K562 (cell line): Measurements from ENCODE around the gene PPM1F. TPM values are rescaled to one million over a fixed set of nuclear protein-coding genes. Genes with fewer than 3 reads are reported as not detected.

Experiments used
- ATF3 ChIP-seq, 2 experiments: fragments of 450-650 bp in 1 of 2; sonication (generic) in 1 of 2; formaldehyde crosslinking in 1 of 2; IDR thresholded peaks in 1 of 2; conservative IDR thresholded peaks in 1 of 2; 2 replicates each; pipeline versions ENCODE4 v1.6.1 to v1.8.1; 2016 to 2023; ENCODE audit warnings: mild to moderate bottlenecking in 2 of 2, moderate library complexity in 2 of 2, inconsistent platforms in 1 of 2, missing genetic modification reagents in 1 of 2
- BMI1 ChIP-seq: fragments of 150-350 bp; IDR thresholded peaks from 2 replicates; pipeline ENCODE4 v1.6.1; 2014; ENCODE audit warnings: low read length
- CSDE1 ChIP-seq, 2 experiments: fragments of 450-650 bp; IDR thresholded peaks; 2 replicates each; pipeline ENCODE4 v1.6.1; 2016; ENCODE audit warnings: mild to moderate bottlenecking in 1 of 2
- ELF1 ChIP-seq: fragments of 200-800 bp; sonication (Bioruptor generic); IDR thresholded peaks from 2 replicates; pipeline ENCODE4 v1.6.1; 2016; ENCODE audit warnings: missing genetic modification characterization, missing compliant biosample characterization
- ESRRA ChIP-seq: fragments of 450-650 bp; IDR thresholded peaks from 2 replicates; pipeline ENCODE4 v1.6.1; 2014; ENCODE audit warnings: low read depth, mild to moderate bottlenecking, moderate library complexity, borderline replicate concordance
- ID3 ChIP-seq, 2 experiments: fragments of 250-450 bp in 1 of 2; fragments of 450-650 bp in 1 of 2; sonication (Bioruptor Pico) in 1 of 2; IDR thresholded peaks; 2 replicates each; pipeline versions ENCODE4 v1.6.1 to v1.8.0; 2016 to 2021; ENCODE audit warnings: mild to moderate bottlenecking in 2 of 2, moderate library complexity in 2 of 2, missing compliant biosample characterization in 1 of 2, missing genetic modification characterization in 1 of 2
- PHF20 ChIP-seq: fragments of 450-650 bp; IDR thresholded peaks from 2 replicates; pipeline ENCODE4 v1.6.1; 2018; ENCODE audit not compliant: partially characterized antibody
- RBBP5 ChIP-seq: fragments of 200-600 bp; sonication (generic); IDR thresholded peaks from 2 replicates; pipeline ENCODE4 v1.6.1; 2012; ENCODE audit warnings: borderline replicate concordance, mild to moderate bottlenecking, low read length, control low read depth, inconsistent platforms; ENCODE audit not compliant: insufficient read depth, poor library complexity, severe bottlenecking
- RBM17 ChIP-seq: fragments of 200-400 bp; formaldehyde crosslinking; IDR thresholded peaks from 2 replicates; pipeline ENCODE4 v1.6.1; 2017; ENCODE audit warnings: low read depth, mild to moderate bottlenecking, low read length, borderline replicate concordance
- RHOXF2B ChIP-seq: fragments of 250-450 bp; sonication (Bioruptor Pico); conservative IDR thresholded peaks from 2 replicates; pipeline ENCODE4 v1.5.1; 2021
- RUNX1 ChIP-seq: sonication (generic); IDR thresholded peaks from 2 replicates; pipeline ENCODE4 v1.6.1; 2016; ENCODE audit warnings: antibody characterized with exemption, low read depth
- SUPT5H ChIP-seq: fragments of 450-650 bp; IDR thresholded peaks from 2 replicates; pipeline ENCODE4 v1.6.1; 2016
- TRIM24 ChIP-seq, 2 experiments: fragments of 450-650 bp; IDR thresholded peaks; 2 replicates each; pipeline ENCODE4 v1.6.1; 2016
- ZNF274 ChIP-seq: IDR thresholded peaks from 2 replicates; pipeline ENCODE4 v1.6.1; 2011; ENCODE audit warnings: low read depth, mild to moderate bottlenecking, low read length, moderate library complexity, borderline replicate concordance
- ZNF668 ChIP-seq: fragments of 250-450 bp; sonication (Bioruptor Pico); IDR thresholded peaks from 2 replicates; pipeline ENCODE4 v1.8.0; 2022; ENCODE audit warnings: mild to moderate bottlenecking, inconsistent platforms
- ZNF785 ChIP-seq: fragments of 250-450 bp; sonication (Bioruptor Pico); IDR thresholded peaks from 2 replicates; pipeline ENCODE4 v1.4.0; 2020; ENCODE audit warnings: mild to moderate bottlenecking
- ZZZ3 ChIP-seq: fragments of 450-650 bp; IDR thresholded peaks from 2 replicates; pipeline ENCODE4 v1.6.1; 2016; ENCODE audit warnings: antibody characterized with exemption, mild to moderate bottlenecking, moderate library complexity
- polyA plus RNA-seq, 8 experiments: library from polyadenylated mRNA; depleted of rRNA in 4 of 8; stranded (reverse) in 5 of 8; unstranded in 3 of 8; fragments of >200 nt; fragmentation: Nextera tagmentation in 2 of 8; fragmentation: Illumina TruSeq in 1 of 8; extraction: Ambion mirVana in 2 of 8; extraction: Trizol in 1 of 8; gene quantifications; 2 replicates each; pipeline versions ENCODE4 v1.2.1 to v1.2.3, GENCODE V29; 2011 to 2014; ENCODE audit warnings: inconsistent platforms in 1 of 8, missing spikeins in 1 of 8
- total RNA-seq, 7 experiments: library from RNA; depleted of rRNA in 6 of 7; stranded (reverse); fragments of >200 nt in 6 of 7; fragmentation: Illumina TruSeq in 2 of 7; extraction: Trizol in 2 of 7; gene quantifications; 2 replicates each; pipeline versions ENCODE4 v1.2.1 to v1.2.3, GENCODE V29; 2011 to 2021; ENCODE audit warnings: low replicate concordance in 1 of 7
- TF ChIP-seq, protein P1 (sequence below): sonication (generic); formaldehyde crosslinking; IDR thresholded peaks from 2 replicates; pipeline ENCODE4 v1.8.0; 2022; ENCODE audit warnings: mild to moderate bottlenecking, low read depth, missing genetic modification reagents

PPM1F gene
- total and polyA plus RNA-seq, 9 of the 15 experiments (the other 6 are each of a cell fraction or from before 2014, with no cell fraction given): 2.1 to 159 (median 64.0) TPM

DNA sequence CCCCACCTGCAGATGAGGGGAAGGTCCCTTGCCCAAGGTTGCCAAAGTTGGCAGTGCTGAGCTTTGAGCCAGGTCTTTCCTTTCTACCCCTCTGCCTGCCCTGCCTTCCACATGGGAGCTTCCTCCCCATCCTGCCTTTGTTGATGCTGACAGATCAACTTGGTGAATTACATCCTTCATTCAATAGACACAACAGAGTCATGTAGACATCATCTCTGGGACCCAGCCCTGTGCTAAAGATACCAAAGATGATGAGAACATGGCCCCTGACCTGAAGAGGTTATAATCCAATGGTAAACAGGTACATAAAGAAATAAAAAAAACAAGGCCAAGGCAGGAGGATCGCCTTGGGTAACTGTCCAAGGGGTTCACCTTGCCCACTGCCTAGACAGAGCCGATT is 42.8 kb downstream of the PPM1F start (continued):
- TF ChIP-seq RUNX1 (peak; percentile 60; the same call in 1 of the 2 replicates), ZNF274 (no peak), ELF1 (no peak), TRIM24 (IDR thresholded peaks at IDR 0.05) (no peak), SUPT5H (no peak), BMI1 (peak; percentile 26; the same call in 1 of the 2 replicates), PHF20 (no peak), RHOXF2B (no peak), ESRRA (no peak), RBBP5 (no peak), ZZZ3 (no peak), RBM17 (no peak), ZNF785 (CRISPR knock-in tag) (no peak), ZNF668 (CRISPR knock-in tag) (no peak), ID3 (CRISPR knock-in tag; IDR thresholded peaks at IDR 0.05) (no peak), ID3 (tag; IDR thresholded peaks at IDR 0.05) (0 out of 2 replicates have a peak, but pooled peaks have one; percentile 15), CSDE1 (IDR thresholded peaks at IDR 0.05) (no peak), ATF3 (IDR thresholded peaks at IDR 0.05) (no peak), ATF3 (CRISPR knock-in tag; conservative IDR thresholded peaks at IDR 0.05) (0 out of 2 replicates have a peak, but pooled peaks have one; percentile 13)
- TF ChIP-seq, protein P1, sequence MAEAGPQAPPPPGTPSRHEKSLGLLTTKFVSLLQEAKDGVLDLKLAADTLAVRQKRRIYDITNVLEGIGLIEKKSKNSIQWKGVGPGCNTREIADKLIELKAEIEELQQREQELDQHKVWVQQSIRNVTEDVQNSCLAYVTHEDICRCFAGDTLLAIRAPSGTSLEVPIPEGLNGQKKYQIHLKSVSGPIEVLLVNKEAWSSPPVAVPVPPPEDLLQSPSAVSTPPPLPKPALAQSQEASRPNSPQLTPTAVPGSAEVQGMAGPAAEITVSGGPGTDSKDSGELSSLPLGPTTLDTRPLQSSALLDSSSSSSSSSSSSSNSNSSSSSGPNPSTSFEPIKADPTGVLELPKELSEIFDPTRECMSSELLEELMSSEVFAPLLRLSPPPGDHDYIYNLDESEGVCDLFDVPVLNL (CRISPR knock-in tag): no peak
